Measurements from ENCODE around the gene DUSP9. TPM values are rescaled to one million over a fixed set of nuclear protein-coding genes. Genes with fewer than 3 reads are reported as not detected.
A peak's percentile ranks its signal among the peaks of the same experiment; 100 is the strongest.

DUSP9 gene
- polyA plus RNA-seq, 1 donor from 2014 or later: 0.94 TPM

DNA sequence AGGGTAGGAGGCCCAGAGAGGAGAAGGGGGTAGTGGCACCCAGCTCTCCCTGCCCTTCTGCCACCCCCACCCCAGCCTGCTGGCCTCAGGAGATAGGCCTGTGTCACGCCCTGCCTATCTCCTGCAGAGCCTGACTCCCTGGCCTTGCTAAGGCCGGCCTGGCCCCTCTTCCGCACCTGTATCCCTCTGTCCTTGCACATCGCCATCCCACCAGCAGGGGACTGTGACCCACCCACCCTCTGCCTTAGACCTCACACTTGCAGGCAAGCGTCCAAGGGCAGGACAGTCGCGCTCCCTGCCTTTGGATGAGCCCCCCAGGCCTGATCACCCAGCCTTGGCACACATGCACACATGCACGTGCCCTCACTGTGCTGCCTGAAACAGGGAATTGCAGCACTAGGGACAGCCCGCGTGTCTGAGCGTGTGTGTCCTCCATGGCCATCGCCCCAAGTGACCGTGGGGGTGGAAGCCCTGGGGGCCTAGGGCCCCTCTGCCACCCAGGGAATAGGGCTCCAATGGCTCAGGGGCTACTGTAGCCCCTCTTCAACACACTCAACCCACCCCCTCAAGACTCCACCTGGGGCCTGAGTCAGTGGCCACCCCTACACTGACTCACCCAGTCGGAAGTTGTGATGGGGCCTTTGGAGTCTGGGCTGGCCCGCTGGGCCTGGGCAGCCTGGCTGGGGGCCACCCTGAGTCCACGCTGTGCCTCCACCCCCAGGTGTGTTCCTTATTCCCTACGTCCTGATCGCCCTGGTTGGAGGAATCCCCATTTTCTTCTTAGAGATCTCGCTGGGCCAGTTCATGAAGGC, 42.9 kb downstream of the DUSP9 start:
- no peaks in the 10 kb centered on the region for H3K9me3 ChIP-seq (ENCODE audit: low read length)
- peaks cover 4% of the 10 kb centered on the region for H4K20me1 ChIP-seq (ENCODE audit: insufficient read depth)
- no peak overlapping the region for H3K27ac ChIP-seq (ENCODE audit: low read length)
- no peak overlapping the region for H3K4me2 ChIP-seq (ENCODE audit: low read length)
- no peaks in the 10 kb centered on the region for H3F3A ChIP-seq (ENCODE audit: insufficient read depth, low read length, poor library complexity, severe bottlenecking)
- H3K36me3 ChIP-seq (ENCODE audit: insufficient read depth, low read length): no peaks in the 10 kb centered on the region
- H3K9ac ChIP-seq (ENCODE audit: low read length): peak overlapping the region; percentile 23
- TF ChIP-seq RAD21 (conservative IDR thresholded peaks at IDR 0.05): no peak
- TF ChIP-seq SMC3 (conservative IDR thresholded peaks at IDR 0.05; ENCODE audit: poor library complexity): no peak
- no peak for TF ChIP-seq MXI1 (conservative IDR thresholded peaks at IDR 0.05; ENCODE audit: poor library complexity, severe bottlenecking)
- no peak for TF ChIP-seq EZH2 (IDR thresholded peaks at IDR 0.05; ENCODE audit: borderline replicate concordance, insufficient read depth, low read length, poor library complexity, severe bottlenecking)
- TF ChIP-seq, protein P1, sequence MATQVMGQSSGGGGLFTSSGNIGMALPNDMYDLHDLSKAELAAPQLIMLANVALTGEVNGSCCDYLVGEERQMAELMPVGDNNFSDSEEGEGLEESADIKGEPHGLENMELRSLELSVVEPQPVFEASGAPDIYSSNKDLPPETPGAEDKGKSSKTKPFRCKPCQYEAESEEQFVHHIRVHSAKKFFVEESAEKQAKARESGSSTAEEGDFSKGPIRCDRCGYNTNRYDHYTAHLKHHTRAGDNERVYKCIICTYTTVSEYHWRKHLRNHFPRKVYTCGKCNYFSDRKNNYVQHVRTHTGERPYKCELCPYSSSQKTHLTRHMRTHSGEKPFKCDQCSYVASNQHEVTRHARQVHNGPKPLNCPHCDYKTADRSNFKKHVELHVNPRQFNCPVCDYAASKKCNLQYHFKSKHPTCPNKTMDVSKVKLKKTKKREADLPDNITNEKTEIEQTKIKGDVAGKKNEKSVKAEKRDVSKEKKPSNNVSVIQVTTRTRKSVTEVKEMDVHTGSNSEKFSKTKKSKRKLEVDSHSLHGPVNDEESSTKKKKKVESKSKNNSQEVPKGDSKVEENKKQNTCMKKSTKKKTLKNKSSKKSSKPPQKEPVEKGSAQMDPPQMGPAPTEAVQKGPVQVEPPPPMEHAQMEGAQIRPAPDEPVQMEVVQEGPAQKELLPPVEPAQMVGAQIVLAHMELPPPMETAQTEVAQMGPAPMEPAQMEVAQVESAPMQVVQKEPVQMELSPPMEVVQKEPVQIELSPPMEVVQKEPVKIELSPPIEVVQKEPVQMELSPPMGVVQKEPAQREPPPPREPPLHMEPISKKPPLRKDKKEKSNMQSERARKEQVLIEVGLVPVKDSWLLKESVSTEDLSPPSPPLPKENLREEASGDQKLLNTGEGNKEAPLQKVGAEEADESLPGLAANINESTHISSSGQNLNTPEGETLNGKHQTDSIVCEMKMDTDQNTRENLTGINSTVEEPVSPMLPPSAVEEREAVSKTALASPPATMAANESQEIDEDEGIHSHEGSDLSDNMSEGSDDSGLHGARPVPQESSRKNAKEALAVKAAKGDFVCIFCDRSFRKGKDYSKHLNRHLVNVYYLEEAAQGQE (IDR thresholded peaks at IDR 0.05; ENCODE audit: borderline replicate concordance): no peak
- no peak for TF ChIP-seq TAF1 (IDR thresholded peaks at IDR 0.05; ENCODE audit: low read depth)
- no peak for TF ChIP-seq EP300 (conservative IDR thresholded peaks at IDR 0.05; ENCODE audit: poor library complexity, severe bottlenecking)
- no peak for TF ChIP-seq POLR2AphosphoS5 (IDR thresholded peaks at IDR 0.05)
- TF ChIP-seq CTCF (IDR thresholded peaks at IDR 0.05; ENCODE audit: poor library complexity, severe bottlenecking): no peak
- H3K27me3 ChIP-seq (ENCODE audit: insufficient read depth, low read depth, low read length): no peaks in the 10 kb centered on the region
- peaks cover 9% of the 10 kb centered on the region for H3K79me2 ChIP-seq (replicated peaks; ENCODE audit: insufficient read depth, low read length)
- peak overlapping the region; percentile 65 for H3K4me3 ChIP-seq (ENCODE audit: low read length)
- no peak overlapping the region for H2AFZ ChIP-seq (ENCODE audit: low read depth, low read length)
- H3K9me2 ChIP-seq (ENCODE audit: insufficient read depth, low read length): no peaks in the 10 kb centered on the region

DNA sequence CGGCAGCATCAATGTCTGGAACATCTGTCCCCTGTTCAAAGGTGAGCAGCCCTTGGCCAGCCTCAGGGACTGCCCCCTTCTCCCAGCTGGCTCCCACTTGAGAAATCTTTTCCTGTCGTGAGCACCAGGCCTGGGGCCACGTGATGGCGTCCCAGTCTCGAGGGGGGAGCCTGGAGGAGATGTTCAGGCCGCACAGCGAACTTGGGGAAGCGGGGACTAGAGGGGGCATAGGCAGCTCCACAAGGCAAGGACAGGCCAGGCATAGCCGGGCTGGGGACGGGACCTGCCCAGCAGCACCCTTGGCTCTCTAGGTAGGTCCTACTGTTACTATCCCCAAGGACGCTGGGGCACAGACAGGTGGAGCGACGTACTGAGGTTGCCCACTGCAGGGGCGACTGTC, 43.5 kb downstream of the DUSP9 start:
- H3K79me2 ChIP-seq (replicated peaks; ENCODE audit: insufficient read depth, low read length): peaks cover 9% of the 10 kb centered on the region
- no peaks in the 10 kb centered on the region for H3K9me3 ChIP-seq (ENCODE audit: low read length)
- H3K27ac ChIP-seq (ENCODE audit: low read length): no peak overlapping the region
- peak overlapping the region; percentile 65 for H3K4me3 ChIP-seq (ENCODE audit: low read length)
- H3K9me2 ChIP-seq (ENCODE audit: insufficient read depth, low read length): no peaks in the 10 kb centered on the region
- no peak overlapping the region for H2AFZ ChIP-seq (ENCODE audit: low read depth, low read length)
- no peak overlapping the region for H3K9ac ChIP-seq (ENCODE audit: low read length)
- no peak for TF ChIP-seq TAF1 (IDR thresholded peaks at IDR 0.05; ENCODE audit: low read depth)
- TF ChIP-seq RAD21 (conservative IDR thresholded peaks at IDR 0.05): no peak
- no peak for TF ChIP-seq SMC3 (conservative IDR thresholded peaks at IDR 0.05; ENCODE audit: poor library complexity)
- no peak for TF ChIP-seq EZH2 (IDR thresholded peaks at IDR 0.05; ENCODE audit: borderline replicate concordance, insufficient read depth, low read length, poor library complexity, severe bottlenecking)
- no peak for TF ChIP-seq EP300 (conservative IDR thresholded peaks at IDR 0.05; ENCODE audit: poor library complexity, severe bottlenecking)
- TF ChIP-seq MXI1 (conservative IDR thresholded peaks at IDR 0.05; ENCODE audit: poor library complexity, severe bottlenecking): no peak
- TF ChIP-seq, protein P1 (IDR thresholded peaks at IDR 0.05; ENCODE audit: borderline replicate concordance): no peak
- no peak for TF ChIP-seq POLR2AphosphoS5 (IDR thresholded peaks at IDR 0.05)
- no peak for TF ChIP-seq CTCF (IDR thresholded peaks at IDR 0.05; ENCODE audit: poor library complexity, severe bottlenecking)
- no peaks in the 10 kb centered on the region for H3K27me3 ChIP-seq (ENCODE audit: insufficient read depth, low read depth, low read length)
- H3K4me2 ChIP-seq (ENCODE audit: low read length): no peak overlapping the region
- peaks cover 4% of the 10 kb centered on the region for H4K20me1 ChIP-seq (ENCODE audit: insufficient read depth)
- H3K36me3 ChIP-seq (ENCODE audit: insufficient read depth, low read length): no peaks in the 10 kb centered on the region
- H3F3A ChIP-seq (ENCODE audit: insufficient read depth, low read length, poor library complexity, severe bottlenecking): no peaks in the 10 kb centered on the region

All from neural cell (in vitro differentiated cells).